ENCODE data around the gene MYL12B.

MYL12B gene

DNA sequence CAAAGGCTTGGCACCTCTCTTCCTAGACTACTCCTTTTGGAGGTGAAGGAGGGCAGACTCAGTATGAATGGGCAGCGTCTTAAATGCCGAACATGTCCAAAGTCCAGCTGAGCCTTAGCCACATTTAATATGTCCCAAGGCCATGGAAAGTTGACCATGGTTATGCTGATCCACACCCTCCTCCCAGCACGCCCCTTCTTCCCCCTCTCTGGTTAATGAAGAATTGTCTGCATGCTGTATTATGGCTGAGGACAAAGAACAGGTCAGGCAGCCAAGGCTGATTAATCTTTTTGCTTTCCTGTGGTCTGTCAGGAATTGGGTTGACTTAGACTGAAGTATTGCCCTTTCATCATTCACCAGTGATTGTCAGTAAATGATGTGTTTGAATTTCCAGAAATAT, 36.3 kb upstream of the MYL12B start:
- TF ChIP-seq CTCF (IDR thresholded peaks at IDR 0.05; ENCODE audit: borderline replicate concordance, insufficient read depth, low read depth, low read length), result no peak
- H3K4me3 ChIP-seq (ENCODE audit: low read depth, low read length), result no peak overlapping the region

- no peak overlapping the region for H3K4me3 ChIP-seq (ENCODE audit: low read depth, low read length)
- no peak for TF ChIP-seq CTCF (IDR thresholded peaks at IDR 0.05; ENCODE audit: borderline replicate concordance, insufficient read depth, low read depth, low read length)
Observed at GRCh38 chr18:3226048-3226447, 35.9 kb upstream of the MYL12B start.

GRCh38 chr18:3230401-3231334, 31.3 kb upstream of the MYL12B start:
- no peak for TF ChIP-seq CTCF (IDR thresholded peaks at IDR 0.05; ENCODE audit: borderline replicate concordance, insufficient read depth, low read depth, low read length)
- no peak overlapping the region for H3K4me3 ChIP-seq (ENCODE audit: low read depth, low read length)

DNA sequence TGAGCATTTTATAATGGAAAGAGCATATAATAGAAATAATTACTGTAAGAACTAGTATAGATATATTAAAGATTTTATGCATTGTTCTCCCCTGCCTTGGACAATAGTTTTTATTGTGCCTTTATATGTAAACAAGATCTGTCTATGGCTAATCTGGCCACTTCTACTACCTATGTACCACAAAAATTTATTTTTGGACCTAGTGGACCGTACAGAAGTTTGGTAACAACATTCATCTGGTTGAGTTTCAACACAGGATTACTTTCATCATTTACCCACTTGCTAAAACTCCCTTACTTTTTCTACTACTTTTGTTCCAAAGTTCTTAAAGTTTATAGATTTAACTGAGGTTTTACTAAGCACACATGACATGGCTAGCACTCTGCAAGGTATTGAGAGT, 28.9 kb upstream of the MYL12B start:
- no peak for TF ChIP-seq CTCF (IDR thresholded peaks at IDR 0.05; ENCODE audit: borderline replicate concordance, insufficient read depth, low read depth, low read length)
- H3K4me3 ChIP-seq (ENCODE audit: low read depth, low read length), result no peak overlapping the region

GRCh38 chr18:3233433-3234168, 28.3 kb upstream of the MYL12B start:
- no peak overlapping the region for H3K4me3 ChIP-seq (ENCODE audit: low read depth, low read length)
- no peak for TF ChIP-seq CTCF (IDR thresholded peaks at IDR 0.05; ENCODE audit: borderline replicate concordance, insufficient read depth, low read depth, low read length)

- no peak overlapping the region for H3K4me3 ChIP-seq (ENCODE audit: low read depth, low read length)
- TF ChIP-seq CTCF (IDR thresholded peaks at IDR 0.05; ENCODE audit: borderline replicate concordance, insufficient read depth, low read depth, low read length), result no peak
Observed at GRCh38 chr18:3234457-3234856, 27.5 kb upstream of the MYL12B start.

Measured in GM12875 (cell line).